Pulmonary artery endothelial cell (primary cell): ENCODE data around the gene HCST. TPM values are rescaled to one million over a fixed set of nuclear protein-coding genes. Genes with fewer than 3 reads are reported as not detected.
"Not testable (repeated sequence)": the region's sequence is repeated elsewhere in the genome, so short reads cannot be mapped to it uniquely, and the experiment has no call there.

ENCODE experiments used
- DNase-seq: peaks from one replicate; pipeline ENCODE4 v3.0.0-alpha.2; 2011; ENCODE audit warnings: low read depth, low spot score
- total RNA-seq: library from RNA; depleted of rRNA; stranded (reverse); fragments of >200 nt; gene quantifications from 2 replicates; pipeline ENCODE4 v1.2.3, GENCODE V29; 2014

HCST gene
- total RNA-seq = not detected in 2 replicates

- no peak for DNase-seq
Observed at GRCh38 chr19:35901854-35902661, at the start of gene HCST. TSS of gene HCST (plus strand) at chr19:35902529. CDS start at chr19:35902594, 65 bp downstream.

- no peak for DNase-seq
Observed at GRCh38 chr19:35853038-35853756, 49.1 kb upstream of the HCST start.

GRCh38 chr19:35856546-35857149 is 45.7 kb upstream of the HCST start, which contains the start of gene KIRREL2:
TSS of gene KIRREL2 (plus strand) at chr19:35856911. CDS start at chr19:35857120, 209 bp downstream.
- DNase-seq = no peak

- no peak for DNase-seq
Observed at GRCh38 chr19:35858311-35858710, 44.0 kb upstream of the HCST start.

GRCh38 chr19:35859414-35859813 is 42.9 kb upstream of the HCST start:
- no peak for DNase-seq

GRCh38 chr19:35860436-35860817 is 41.9 kb upstream of the HCST start:
- no peak for DNase-seq

- no peak for DNase-seq
Observed at GRCh38 chr19:35860818-35861639, 41.3 kb upstream of the HCST start.

GRCh38 chr19:35861640-35862160 is 40.6 kb upstream of the HCST start:
- no peak for DNase-seq

GRCh38 chr19:35862528-35862927 is 39.8 kb upstream of the HCST start:
- DNase-seq = no peak

GRCh38 chr19:35863018-35863417 is 39.3 kb upstream of the HCST start:
- DNase-seq = no peak

- no peak for DNase-seq
Observed at GRCh38 chr19:35868172-35868822, 34.0 kb upstream of the HCST start, which contains the start of gene APLP1. TSS of gene APLP1 (plus strand) at chr19:35868574. CDS start at chr19:35868637, 63 bp downstream.

- no peak for DNase-seq
Observed at GRCh38 chr19:35868823-35869326, 33.5 kb upstream of the HCST start.

- DNase-seq = peak; percentile 30
Observed at GRCh38 chr19:35869327-35870123, 32.8 kb upstream of the HCST start.

- DNase-seq = not testable (repeated sequence)
Observed at GRCh38 chr19:35870124-35870736, 32.1 kb upstream of the HCST start.

- no peak for DNase-seq
Observed at GRCh38 chr19:35870798-35871197, 31.5 kb upstream of the HCST start.

- no peak for DNase-seq
Observed at GRCh38 chr19:35871611-35872010, 30.7 kb upstream of the HCST start.

- DNase-seq = no peak
Observed at GRCh38 chr19:35872180-35872579, 30.1 kb upstream of the HCST start.

GRCh38 chr19:35874392-35874930 is 27.9 kb upstream of the HCST start:
- no peak for DNase-seq

- no peak for DNase-seq
Observed at GRCh38 chr19:35879068-35879467, 23.3 kb upstream of the HCST start.
